HG02678 (cell line): ENCODE data around the gene NOTO.

Experiments
- ATAC-seq: cut with Tn5 transposase; IDR thresholded peaks from one replicate; pipeline ENCODE4 v1.9.1; 2021; ENCODE audit warnings: mild to moderate bottlenecking, moderate library complexity; ENCODE audit not compliant: unreplicated experiment

NOTO gene

DNA sequence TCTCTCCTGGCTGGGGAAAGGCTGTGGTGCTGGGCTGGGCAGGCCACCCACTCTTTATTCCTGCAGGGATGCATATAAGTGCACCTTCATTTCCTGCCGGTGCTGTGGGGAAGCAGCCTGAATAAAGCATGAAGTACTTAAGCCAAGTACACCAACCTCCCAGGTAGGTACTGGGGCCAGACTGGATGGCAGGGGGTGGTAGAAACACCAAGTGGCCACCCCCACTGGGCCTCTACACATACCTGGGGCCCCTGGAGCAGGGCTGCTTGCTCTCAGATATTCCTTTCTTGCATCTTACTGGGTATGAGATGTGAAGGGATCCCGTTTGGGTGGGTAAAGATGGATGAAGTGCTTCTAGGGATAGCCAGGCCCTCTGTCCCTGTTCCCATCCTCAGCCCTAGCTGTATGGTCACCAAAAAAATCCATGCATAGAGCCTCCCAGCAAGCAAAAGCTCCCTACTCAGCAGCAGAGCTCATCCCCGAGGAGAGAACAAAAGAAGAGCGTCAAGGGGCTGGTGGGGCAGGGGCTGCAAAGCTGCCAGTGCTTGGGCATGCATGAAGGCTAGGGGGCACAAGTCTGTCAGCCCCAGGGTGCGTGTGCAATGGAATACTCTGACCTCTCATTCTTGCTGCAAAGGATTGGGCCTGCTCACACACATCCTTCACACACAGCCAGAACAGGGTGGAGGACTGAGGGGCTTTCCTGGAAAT is 53.7 kb downstream of the NOTO start:
- no peak for ATAC-seq

DNA sequence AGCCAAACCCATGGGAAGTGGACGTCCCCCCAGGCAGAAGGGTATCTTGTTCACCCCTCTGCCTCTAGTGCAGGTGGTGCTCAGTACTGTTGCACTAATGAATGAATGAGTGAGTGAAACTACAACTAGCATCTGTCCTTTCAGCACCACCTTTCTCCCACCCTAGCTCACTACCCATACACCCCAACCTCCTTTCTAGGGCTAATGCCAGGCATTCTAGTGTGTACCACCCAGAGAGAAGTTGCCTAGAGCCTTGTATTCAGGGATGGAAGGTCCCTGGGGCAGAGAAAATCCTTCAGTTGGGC is 54.2 kb downstream of the NOTO start:
- no peak for ATAC-seq

DNA sequence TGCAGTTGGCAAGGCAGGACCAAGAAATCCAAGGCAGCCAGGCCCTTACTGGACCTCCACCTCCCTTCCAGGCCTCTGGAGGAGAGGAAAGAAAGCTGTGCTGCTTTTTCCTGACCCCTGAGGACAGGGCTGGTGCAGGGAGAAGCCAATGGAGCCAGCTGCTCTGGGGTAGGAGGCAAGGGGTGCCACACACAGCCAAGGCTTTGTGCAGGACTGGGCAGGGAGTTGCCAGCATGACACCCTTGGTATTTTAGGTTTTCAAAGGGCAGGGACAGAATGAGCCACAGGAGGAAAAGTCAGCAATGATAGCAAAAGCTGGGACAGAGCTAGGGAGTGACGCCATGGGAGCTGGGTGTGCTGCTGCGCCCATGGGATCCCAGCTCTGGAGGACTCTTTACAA is 54.6 kb downstream of the NOTO start:
- no peak for ATAC-seq

DNA sequence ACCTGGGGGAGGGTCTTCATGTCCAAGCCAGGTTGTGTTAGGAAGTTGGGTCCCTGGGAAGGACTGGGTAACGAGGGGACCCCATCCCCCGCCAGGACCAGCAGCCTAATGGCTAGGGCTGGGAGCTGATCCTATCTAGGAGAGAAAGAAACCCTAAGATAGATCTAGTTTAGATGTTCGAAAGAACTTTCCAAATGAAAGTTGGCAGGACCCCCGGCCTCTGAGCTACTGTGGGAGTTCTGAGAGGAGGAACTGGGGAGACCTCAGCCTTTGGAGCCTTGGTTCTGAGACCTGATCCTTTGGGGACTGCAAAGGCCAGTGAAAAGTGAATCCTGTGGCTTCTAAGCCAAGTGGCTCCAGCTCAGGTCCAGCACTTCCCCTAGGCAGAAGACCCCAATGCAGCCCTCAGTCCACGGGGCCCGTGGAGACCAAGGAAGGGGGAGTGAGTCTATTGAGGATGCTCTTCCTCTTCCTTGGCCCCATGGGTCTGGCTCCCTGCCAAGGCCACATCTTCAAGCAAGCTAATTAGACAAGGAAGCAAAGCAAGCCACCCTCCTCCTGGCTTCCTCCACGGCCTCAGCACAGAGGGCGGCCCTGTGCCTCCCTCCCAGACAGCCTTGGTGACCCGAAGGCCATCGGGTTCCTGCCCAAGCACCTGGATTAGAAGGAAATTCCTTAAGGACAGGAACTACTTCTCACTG is 55.2 kb downstream of the NOTO start:
- no peak for ATAC-seq

DNA sequence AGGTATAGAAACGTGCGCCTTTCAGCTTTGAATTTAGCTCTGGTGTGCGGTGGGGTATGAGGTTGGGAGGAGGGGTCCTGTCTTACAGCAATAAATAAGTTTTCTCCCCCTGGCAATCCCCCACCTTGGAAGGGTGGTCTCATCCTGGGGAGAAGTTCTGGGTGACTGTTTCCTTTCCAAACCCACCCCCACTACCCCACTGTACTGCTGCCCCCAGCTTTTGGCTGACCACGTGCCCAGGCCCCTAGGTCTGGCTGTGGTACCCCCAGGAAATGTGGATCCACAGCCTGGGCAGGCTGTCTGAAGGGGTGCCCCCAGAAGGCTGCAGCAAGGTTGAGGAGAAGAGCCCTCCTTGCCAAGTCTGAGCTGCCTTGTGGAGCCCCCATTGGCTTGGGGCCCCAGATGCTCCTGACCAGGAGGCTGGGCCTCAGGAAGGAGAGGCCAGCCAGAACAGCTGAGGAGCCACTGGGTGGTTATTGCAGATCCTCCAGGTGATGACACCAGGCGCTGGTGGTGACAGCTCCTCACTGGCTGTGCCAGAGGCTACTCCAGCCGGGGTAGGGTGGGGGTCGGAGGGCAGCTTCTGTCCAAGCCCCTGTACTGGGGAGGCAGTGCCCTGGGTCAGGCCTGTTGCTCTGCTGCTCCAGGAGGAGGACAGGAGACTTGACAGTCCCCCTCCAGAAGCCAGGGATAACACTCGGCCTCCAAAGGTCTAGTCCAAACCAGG is 56.0 kb downstream of the NOTO start:
- no peak for ATAC-seq

- ATAC-seq = no peak
Observed at GRCh38 chr2:73258913-73259215, 56.5 kb downstream of the NOTO start.

DNA sequence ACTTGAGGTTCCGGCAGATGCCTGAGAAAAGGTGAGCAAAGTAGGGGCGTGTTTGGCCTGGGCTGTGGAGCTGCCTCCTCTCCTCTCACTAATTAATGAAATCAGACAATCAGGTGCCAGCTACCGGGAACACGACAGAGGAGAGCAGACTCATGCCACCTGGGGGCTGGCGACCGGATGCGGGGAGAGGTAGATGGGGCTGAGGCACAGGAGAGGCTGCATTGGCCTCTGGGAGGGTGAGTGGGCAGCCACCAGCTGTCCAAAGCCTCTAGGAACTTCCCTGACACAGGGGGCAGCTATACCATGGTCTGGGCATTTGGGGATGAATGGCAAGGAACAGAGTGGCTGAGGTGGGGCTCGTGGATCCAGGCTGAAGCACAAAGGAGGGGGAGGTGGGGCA is 56.9 kb downstream of the NOTO start:
- no peak for ATAC-seq

GRCh38 chr2:73259704-73260337 is 57.4 kb downstream of the NOTO start:
- ATAC-seq = no peak

GRCh38 chr2:73260338-73260984 is 58.1 kb downstream of the NOTO start:
- ATAC-seq = no peak
